ENCODE data around the gene CPE.

Gene CPE

GRCh38 chr4:165454426-165454825 is 75.6 kb downstream of the CPE start:
- peaks cover 4% of the 10 kb centered on the region for H3K4me1 Mint-ChIP-seq
- no peak overlapping the region for H3K4me3 Mint-ChIP-seq
- H3K36me3 Mint-ChIP-seq (ENCODE audit: low read depth) = no peaks in the 10 kb centered on the region
- no peak overlapping the region for H3K27ac Mint-ChIP-seq
- peaks cover 3% of the 10 kb centered on the region for H3K27me3 Mint-ChIP-seq (ENCODE audit: low read depth, poor library complexity)
- no peaks in the 10 kb centered on the region for H3K9me3 Mint-ChIP-seq
- TF ChIP-seq, protein P1, sequence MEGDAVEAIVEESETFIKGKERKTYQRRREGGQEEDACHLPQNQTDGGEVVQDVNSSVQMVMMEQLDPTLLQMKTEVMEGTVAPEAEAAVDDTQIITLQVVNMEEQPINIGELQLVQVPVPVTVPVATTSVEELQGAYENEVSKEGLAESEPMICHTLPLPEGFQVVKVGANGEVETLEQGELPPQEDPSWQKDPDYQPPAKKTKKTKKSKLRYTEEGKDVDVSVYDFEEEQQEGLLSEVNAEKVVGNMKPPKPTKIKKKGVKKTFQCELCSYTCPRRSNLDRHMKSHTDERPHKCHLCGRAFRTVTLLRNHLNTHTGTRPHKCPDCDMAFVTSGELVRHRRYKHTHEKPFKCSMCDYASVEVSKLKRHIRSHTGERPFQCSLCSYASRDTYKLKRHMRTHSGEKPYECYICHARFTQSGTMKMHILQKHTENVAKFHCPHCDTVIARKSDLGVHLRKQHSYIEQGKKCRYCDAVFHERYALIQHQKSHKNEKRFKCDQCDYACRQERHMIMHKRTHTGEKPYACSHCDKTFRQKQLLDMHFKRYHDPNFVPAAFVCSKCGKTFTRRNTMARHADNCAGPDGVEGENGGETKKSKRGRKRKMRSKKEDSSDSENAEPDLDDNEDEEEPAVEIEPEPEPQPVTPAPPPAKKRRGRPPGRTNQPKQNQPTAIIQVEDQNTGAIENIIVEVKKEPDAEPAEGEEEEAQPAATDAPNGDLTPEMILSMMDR (IDR thresholded peaks at IDR 0.05) = no peak
- DNase-seq = no peak

DNA sequence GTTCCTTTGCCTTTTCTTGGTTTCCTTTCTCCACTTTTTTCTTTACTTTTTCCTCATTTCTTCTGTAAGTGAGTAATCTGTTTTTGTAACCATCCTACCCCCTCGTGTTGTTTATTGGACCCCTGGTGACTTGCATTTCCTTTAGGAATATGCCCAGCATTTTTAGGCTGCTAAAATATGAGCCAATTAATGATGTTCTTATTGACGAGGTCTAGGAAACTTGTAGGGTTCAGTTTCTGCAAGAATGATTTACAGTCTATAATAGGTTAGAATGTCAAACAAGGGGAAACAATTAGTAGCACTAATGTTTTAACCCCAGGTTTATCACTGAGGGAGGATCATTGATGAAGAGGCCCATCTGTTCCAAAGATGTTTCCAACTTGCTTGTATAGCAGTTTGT is 79.0 kb downstream of the CPE start:
- no peak for DNase-seq
- Mint-ChIP-seq H3K4me3 (no peak overlapping the region), H3K27ac (peak overlapping the region; percentile 2), H3K27me3 (ENCODE audit: low read depth, poor library complexity) (peaks cover 7% of the 10 kb centered on the region), H3K36me3 (ENCODE audit: low read depth) (no peaks in the 10 kb centered on the region), H3K9me3 (no peaks in the 10 kb centered on the region), H3K4me1 (peaks cover 4% of the 10 kb centered on the region)
- TF ChIP-seq, protein P1 (IDR thresholded peaks at IDR 0.05) = no peak

DNA sequence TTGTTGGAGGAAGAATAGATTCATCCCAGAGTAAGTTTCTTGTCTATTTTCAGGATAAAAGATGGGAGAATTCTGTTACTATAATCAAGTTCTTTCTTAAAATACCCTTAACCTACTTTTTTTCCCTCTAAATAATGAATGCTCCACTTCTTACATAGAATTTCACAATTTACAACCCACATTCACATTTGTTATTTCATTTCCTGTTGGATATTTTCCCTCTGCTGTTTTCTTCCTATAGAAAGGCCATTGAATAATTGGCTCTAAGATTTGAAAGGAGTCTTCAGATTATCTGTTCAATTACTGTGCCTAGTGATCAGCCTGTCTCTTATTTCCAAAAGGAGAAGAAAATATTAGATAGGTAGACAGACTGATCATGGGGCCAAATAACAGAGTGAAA is 79.7 kb downstream of the CPE start:
- no peak overlapping the region for H3K4me3 Mint-ChIP-seq
- peaks cover 4% of the 10 kb centered on the region for H3K4me1 Mint-ChIP-seq
- no peak overlapping the region for H3K27ac Mint-ChIP-seq
- H3K9me3 Mint-ChIP-seq = no peaks in the 10 kb centered on the region
- H3K36me3 Mint-ChIP-seq (ENCODE audit: low read depth) = no peaks in the 10 kb centered on the region
- TF ChIP-seq, protein P1 (IDR thresholded peaks at IDR 0.05) = no peak
- peaks cover 4% of the 10 kb centered on the region for H3K27me3 Mint-ChIP-seq (ENCODE audit: low read depth, poor library complexity)
- DNase-seq = no peak

GRCh38 chr4:165461159-165461821 is 82.5 kb downstream of the CPE start:
- Mint-ChIP-seq H3K4me1 (peaks cover 4% of the 10 kb centered on the region), H3K9me3 (no peaks in the 10 kb centered on the region), H3K4me3 (no peak overlapping the region), H3K27ac (no peak overlapping the region), H3K36me3 (ENCODE audit: low read depth) (no peaks in the 10 kb centered on the region), H3K27me3 (ENCODE audit: low read depth, poor library complexity) (peaks cover 4% of the 10 kb centered on the region)
- TF ChIP-seq, protein P1 (IDR thresholded peaks at IDR 0.05) = no peak
- DNase-seq = no peak

GRCh38 chr4:165462009-165462408 is 83.2 kb downstream of the CPE start:
- no peak overlapping the region for H3K27ac Mint-ChIP-seq
- no peaks in the 10 kb centered on the region for H3K36me3 Mint-ChIP-seq (ENCODE audit: low read depth)
- no peaks in the 10 kb centered on the region for H3K9me3 Mint-ChIP-seq
- no peak for DNase-seq
- TF ChIP-seq, protein P1 (IDR thresholded peaks at IDR 0.05) = no peak
- H3K4me3 Mint-ChIP-seq = no peak overlapping the region
- H3K27me3 Mint-ChIP-seq (ENCODE audit: low read depth, poor library complexity) = peaks cover 4% of the 10 kb centered on the region
- peaks cover 4% of the 10 kb centered on the region for H3K4me1 Mint-ChIP-seq

DNA sequence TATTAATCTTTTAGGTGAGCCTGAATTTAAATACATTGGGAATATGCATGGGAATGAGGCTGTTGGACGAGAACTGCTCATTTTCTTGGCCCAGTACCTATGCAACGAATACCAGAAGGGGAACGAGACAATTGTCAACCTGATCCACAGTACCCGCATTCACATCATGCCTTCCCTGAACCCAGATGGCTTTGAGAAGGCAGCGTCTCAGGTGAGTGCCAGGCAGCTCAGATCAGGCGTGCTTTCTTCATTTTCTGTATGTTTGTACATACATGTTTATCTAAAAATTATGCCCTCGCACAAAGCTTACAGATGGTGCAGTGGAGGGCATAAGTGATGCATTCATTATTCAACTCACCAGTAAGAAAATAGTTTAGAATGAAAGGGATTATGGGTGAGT is 85.6 kb downstream of the CPE start:
- H3K4me1 Mint-ChIP-seq = peaks cover under 1% of the 10 kb centered on the region
- H3K27ac Mint-ChIP-seq = no peak overlapping the region
- DNase-seq = no peak
- peaks cover 4% of the 10 kb centered on the region for H3K27me3 Mint-ChIP-seq (ENCODE audit: low read depth, poor library complexity)
- no peaks in the 10 kb centered on the region for H3K9me3 Mint-ChIP-seq
- no peaks in the 10 kb centered on the region for H3K36me3 Mint-ChIP-seq (ENCODE audit: low read depth)
- no peak overlapping the region for H3K4me3 Mint-ChIP-seq
- TF ChIP-seq, protein P1 (IDR thresholded peaks at IDR 0.05) = no peak
